Esophagus squamous epithelium (tissue), 4 donors: ENCODE data around the gene ATP10A.

Source experiments
- CTCF ChIP-seq, 6 experiments: fragments of 450-650 bp in 4 of 6; fragments of 200-600 bp in 2 of 6; sonication (generic) in 2 of 6; IDR thresholded peaks; one replicate each; pipeline ENCODE4 v1.5.1; 2016 to 2019; ENCODE audit warnings: antibody characterized with exemption in 6 of 6, mild to moderate bottlenecking in 4 of 6, moderate library complexity in 4 of 6
- POLR2A ChIP-seq, 4 donors: fragments of 450-650 bp; IDR thresholded peaks; one replicate each; pipeline ENCODE4 v1.6.1; 2017; ENCODE audit warnings: antibody characterized with exemption in 4 of 4, mild to moderate bottlenecking in 4 of 4, moderate library complexity in 3 of 4

GRCh38 chr15:25866251-25866650 lies 3.1 kb upstream of the ATP10A start:
- TF ChIP-seq CTCF (IDR thresholded peaks at IDR 0.05) (no peak), POLR2A (IDR thresholded peaks at IDR 0.05) (no peak)
